Measurements from ENCODE around the gene BCAS1.

Gene BCAS1

GRCh38 chr20:53895385-53895755, 175.0 kb downstream of the BCAS1 start:
- no peak for DNase-seq (ENCODE audit: insufficient read length, low spot score)
- TF ChIP-seq CTCF (IDR thresholded peaks at IDR 0.05; ENCODE audit: insufficient read depth, missing control alignments) = no peak

GRCh38 chr20:53894707-53895384, 175.5 kb downstream of the BCAS1 start:
- DNase-seq (ENCODE audit: insufficient read length, low spot score) (no peak), FAIRE-seq (no peak)
- no peak for TF ChIP-seq CTCF (IDR thresholded peaks at IDR 0.05; ENCODE audit: insufficient read depth, missing control alignments)

More at GRCh38 chr20:53895385-53895755, 175.0 kb downstream of the BCAS1 start:
- no peak for FAIRE-seq
